GM12891 (cell line): ENCODE measurements around the gene SPX.

ENCODE experiments used
- PAX5 ChIP-seq: IDR thresholded peaks from 2 replicates; pipeline ENCODE4 v1.6.1; 2011; ENCODE audit warnings: low read length, moderate library complexity, mild to moderate bottlenecking; ENCODE audit not compliant: insufficient read depth, severe bottlenecking
- POLR2A ChIP-seq: IDR thresholded peaks from 2 replicates; pipeline ENCODE4 v1.6.1; 2011; ENCODE audit warnings: low read depth, low read length, control low read depth
- POLR2AphosphoS5 ChIP-seq: IDR thresholded peaks from 2 replicates; pipeline ENCODE4 v1.6.1; 2011; ENCODE audit warnings: low read depth, low read length, control low read depth
- SPI1 ChIP-seq: IDR thresholded peaks from 2 replicates; pipeline ENCODE4 v1.6.1; 2011; ENCODE audit warnings: low read depth, low read length, control low read depth
- TAF1 ChIP-seq: IDR thresholded peaks from 2 replicates; pipeline ENCODE4 v1.6.1; 2011; ENCODE audit warnings: low read depth, low read length, control low read depth

DNA sequence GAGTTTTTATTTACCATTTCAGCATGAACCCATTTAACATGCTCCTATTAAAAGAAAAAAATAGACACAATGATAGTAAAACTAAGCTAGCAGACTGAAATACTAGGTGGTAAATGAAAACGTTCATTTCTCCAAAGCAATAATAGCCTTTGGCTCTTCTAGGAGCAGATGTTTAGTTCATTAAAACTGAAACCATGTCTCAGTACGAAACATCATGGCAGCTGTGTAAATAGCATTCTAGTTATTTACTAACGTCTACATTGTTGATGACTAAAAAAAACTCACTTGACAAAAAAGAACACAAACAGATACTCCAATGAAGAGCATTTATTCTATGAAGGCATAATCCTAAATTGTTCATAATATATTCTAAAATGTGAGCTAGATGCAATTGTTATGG, 42.6 kb upstream of the SPX start:
- TF ChIP-seq POLR2AphosphoS5 (no peak), TAF1 (no peak), SPI1 (no peak), POLR2A (no peak), PAX5 (no peak)
